ENCODE data around the gene ENAH.
A peak's percentile ranks its signal among the peaks of the same experiment; 100 is the strongest.
"Not testable (repeated sequence)": the region's sequence is repeated elsewhere in the genome, so short reads cannot be mapped to it uniquely, and the experiment has no call there.

Gene ENAH

GRCh38 chr1:225656259-225656655, 3.3 kb upstream of the ENAH start:
- H3K9me3 ChIP-seq (ENCODE audit: control insufficient read depth in 2 of 2, low read length in 2 of 2); H3K36me3 ChIP-seq (ENCODE audit: control insufficient read depth in 2 of 2, insufficient read depth in 2 of 2, low read length in 2 of 2); H3K27me3 ChIP-seq (ENCODE audit: control insufficient read depth in 1 of 2, insufficient read depth in 2 of 2, low read length in 2 of 2); H3K4me3 ChIP-seq (ENCODE audit: low read length in 2 of 2); H3K9ac ChIP-seq (ENCODE audit: low read length in 2 of 2): not testable (repeated sequence)
- Histone ChIP-seq H3K27ac (ENCODE audit: low read length) (peak overlapping the region; percentile 64), H3K4me1 (ENCODE audit: control insufficient read depth, insufficient read depth, low read length) (peaks cover 27% of the 10 kb centered on the region)

GRCh38 chr1:225655509-225656258, 2.8 kb upstream of the ENAH start:
- no peak overlapping the region for H3K9ac ChIP-seq (ENCODE audit: low read length in 2 of 2)
- H3K27me3 ChIP-seq (ENCODE audit: control insufficient read depth in 1 of 2, insufficient read depth in 2 of 2, low read length in 2 of 2), result no peaks in the 10 kb centered on the region
- H3K9me3 ChIP-seq (ENCODE audit: control insufficient read depth in 2 of 2, low read length in 2 of 2), result no peaks in the 10 kb centered on the region
- peak overlapping the region; percentile 64 for H3K27ac ChIP-seq (ENCODE audit: low read length)
- no peaks in the 10 kb centered on the region for H3K36me3 ChIP-seq (ENCODE audit: control insufficient read depth in 2 of 2, insufficient read depth in 2 of 2, low read length in 2 of 2)
- peaks cover 25% of the 10 kb centered on the region for H3K4me1 ChIP-seq (ENCODE audit: control insufficient read depth, insufficient read depth, low read length)
- no peak overlapping the region for H3K4me3 ChIP-seq (ENCODE audit: low read length in 2 of 2)

- Histone ChIP-seq H3K4me1 (ENCODE audit: control insufficient read depth, insufficient read depth, low read length) (peaks cover 24% of the 10 kb centered on the region), H3K4me3 (ENCODE audit: low read length in 2 of 2) (peak overlapping the region; percentile 0 to 23), H3K27ac (ENCODE audit: low read length) (peak overlapping the region; percentile 96), H3K36me3 (ENCODE audit: control insufficient read depth in 2 of 2, insufficient read depth in 2 of 2, low read length in 2 of 2) (no peaks in the 10 kb centered on the region), H3K9ac (ENCODE audit: low read length in 2 of 2) (peak overlapping the region; percentile 1 to 94), H3K9me3 (ENCODE audit: control insufficient read depth in 2 of 2, low read length in 2 of 2) (no peaks in the 10 kb centered on the region), H3K27me3 (ENCODE audit: control insufficient read depth in 1 of 2, insufficient read depth in 2 of 2, low read length in 2 of 2) (no peaks in the 10 kb centered on the region)
These were observed 2.0 kb upstream of the ENAH start for GRCh38 chr1:225654688-225655508.

GRCh38 chr1:225654277-225654597, 1.3 kb upstream of the ENAH start:
- H3K9ac ChIP-seq (ENCODE audit: low read length in 2 of 2), result peak overlapping the region; percentile 91 to 94
- no peaks in the 10 kb centered on the region for H3K9me3 ChIP-seq (ENCODE audit: control insufficient read depth in 2 of 2, low read length in 2 of 2)
- H3K36me3 ChIP-seq (ENCODE audit: control insufficient read depth in 2 of 2, insufficient read depth in 2 of 2, low read length in 2 of 2), result no peaks in the 10 kb centered on the region
- H3K27ac ChIP-seq (ENCODE audit: low read length), result peak overlapping the region; percentile 96
- no peaks in the 10 kb centered on the region for H3K27me3 ChIP-seq (ENCODE audit: control insufficient read depth in 1 of 2, insufficient read depth in 2 of 2, low read length in 2 of 2)
- peaks cover 24% of the 10 kb centered on the region for H3K4me1 ChIP-seq (ENCODE audit: control insufficient read depth, insufficient read depth, low read length)
- H3K4me3 ChIP-seq (ENCODE audit: low read length in 2 of 2), result peak overlapping the region; percentile 82 to 84

- Histone ChIP-seq H3K36me3 (ENCODE audit: control insufficient read depth in 2 of 2, insufficient read depth in 2 of 2, low read length in 2 of 2) (no peaks in the 10 kb centered on the region), H3K4me3 (ENCODE audit: low read length in 2 of 2) (peak overlapping the region; percentile 82 to 84), H3K27ac (ENCODE audit: low read length) (peak overlapping the region; percentile 96), H3K9ac (ENCODE audit: low read length in 2 of 2) (peak overlapping the region; percentile 91 to 94), H3K27me3 (ENCODE audit: control insufficient read depth in 1 of 2, insufficient read depth in 2 of 2, low read length in 2 of 2) (no peaks in the 10 kb centered on the region), H3K4me1 (ENCODE audit: control insufficient read depth, insufficient read depth, low read length) (peaks cover 24% of the 10 kb centered on the region), H3K9me3 (ENCODE audit: control insufficient read depth in 2 of 2, low read length in 2 of 2) (no peaks in the 10 kb centered on the region)
These were observed 747 bp upstream of the ENAH start for GRCh38 chr1:225653463-225654276.

GRCh38 chr1:225651872-225652728, 823 bp downstream of the ENAH start:
- Histone ChIP-seq H3K9ac (ENCODE audit: low read length in 2 of 2) (peak overlapping the region; percentile 85 to 90), H3K36me3 (ENCODE audit: control insufficient read depth in 2 of 2, insufficient read depth in 2 of 2, low read length in 2 of 2) (no peaks in the 10 kb centered on the region), H3K9me3 (ENCODE audit: control insufficient read depth in 2 of 2, low read length in 2 of 2) (no peaks in the 10 kb centered on the region), H3K27ac (ENCODE audit: low read length) (peak overlapping the region; percentile 81), H3K4me3 (ENCODE audit: low read length in 2 of 2) (peak overlapping the region; percentile 83 to 93), H3K27me3 (ENCODE audit: control insufficient read depth in 1 of 2, insufficient read depth in 2 of 2, low read length in 2 of 2) (no peaks in the 10 kb centered on the region), H3K4me1 (ENCODE audit: control insufficient read depth, insufficient read depth, low read length) (peaks cover 16% of the 10 kb centered on the region)

GRCh38 chr1:225651376-225651871, 1.5 kb downstream of the ENAH start:
- Histone ChIP-seq H3K36me3 (ENCODE audit: control insufficient read depth in 2 of 2, insufficient read depth in 2 of 2, low read length in 2 of 2) (no peaks in the 10 kb centered on the region), H3K4me3 (ENCODE audit: low read length in 2 of 2) (peak overlapping the region; percentile 83 to 93), H3K9me3 (ENCODE audit: control insufficient read depth in 2 of 2, low read length in 2 of 2) (no peaks in the 10 kb centered on the region), H3K4me1 (ENCODE audit: control insufficient read depth, insufficient read depth, low read length) (peaks cover 12% of the 10 kb centered on the region), H3K27me3 (ENCODE audit: control insufficient read depth in 1 of 2, insufficient read depth in 2 of 2, low read length in 2 of 2) (no peaks in the 10 kb centered on the region), H3K27ac (ENCODE audit: low read length) (peak overlapping the region; percentile 81), H3K9ac (ENCODE audit: low read length in 2 of 2) (peak overlapping the region; percentile 85 to 90)

GRCh38 chr1:225650179-225650578, 2.7 kb downstream of the ENAH start:
- Histone ChIP-seq H3K27ac (ENCODE audit: low read length) (peak overlapping the region; percentile 13), H3K9me3 (ENCODE audit: control insufficient read depth in 2 of 2, low read length in 2 of 2) (no peaks in the 10 kb centered on the region), H3K4me1 (ENCODE audit: control insufficient read depth, insufficient read depth, low read length) (peaks cover 12% of the 10 kb centered on the region), H3K9ac (ENCODE audit: low read length in 2 of 2) (peak overlapping the region; percentile 68 to 90), H3K27me3 (ENCODE audit: control insufficient read depth in 1 of 2, insufficient read depth in 2 of 2, low read length in 2 of 2) (no peaks in the 10 kb centered on the region), H3K4me3 (ENCODE audit: low read length in 2 of 2) (peak overlapping the region; percentile 66 to 93), H3K36me3 (ENCODE audit: control insufficient read depth in 2 of 2, insufficient read depth in 2 of 2, low read length in 2 of 2) (no peaks in the 10 kb centered on the region)

- Histone ChIP-seq H3K4me3 (ENCODE audit: low read length in 2 of 2) (no peak overlapping the region), H3K27ac (ENCODE audit: low read length) (no peak overlapping the region), H3K27me3 (ENCODE audit: control insufficient read depth in 1 of 2, insufficient read depth in 2 of 2, low read length in 2 of 2) (no peaks in the 10 kb centered on the region), H3K4me1 (ENCODE audit: control insufficient read depth, insufficient read depth, low read length) (no peaks in the 10 kb centered on the region), H3K36me3 (ENCODE audit: control insufficient read depth in 2 of 2, insufficient read depth in 2 of 2, low read length in 2 of 2) (peaks cover 0 to 6% of the 10 kb centered on the region in 2 donors), H3K9ac (ENCODE audit: low read length in 2 of 2) (no peak overlapping the region), H3K9me3 (ENCODE audit: control insufficient read depth in 2 of 2, low read length in 2 of 2) (no peaks in the 10 kb centered on the region)
These were observed 7.6 kb downstream of the ENAH start for GRCh38 chr1:225645194-225645895.

All from stomach smooth muscle (tissue), 2 donors.